Camera-type eye (tissue), 1 donor: ENCODE results near the gene MOCS3. TPM values are rescaled to one million over a fixed set of nuclear protein-coding genes. Genes with fewer than 3 reads are reported as not detected.

Source experiments
- total RNA-seq: library from RNA; depleted of rRNA; stranded (reverse); fragments of >200 nt; gene quantifications from one replicate; pipeline ENCODE4 v1.2.3, GENCODE V29; 2014

The MOCS3 gene, protein sequence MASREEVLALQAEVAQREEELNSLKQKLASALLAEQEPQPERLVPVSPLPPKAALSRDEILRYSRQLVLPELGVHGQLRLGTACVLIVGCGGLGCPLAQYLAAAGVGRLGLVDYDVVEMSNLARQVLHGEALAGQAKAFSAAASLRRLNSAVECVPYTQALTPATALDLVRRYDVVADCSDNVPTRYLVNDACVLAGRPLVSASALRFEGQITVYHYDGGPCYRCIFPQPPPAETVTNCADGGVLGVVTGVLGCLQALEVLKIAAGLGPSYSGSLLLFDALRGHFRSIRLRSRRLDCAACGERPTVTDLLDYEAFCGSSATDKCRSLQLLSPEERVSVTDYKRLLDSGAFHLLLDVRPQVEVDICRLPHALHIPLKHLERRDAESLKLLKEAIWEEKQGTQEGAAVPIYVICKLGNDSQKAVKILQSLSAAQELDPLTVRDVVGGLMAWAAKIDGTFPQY
- 7.2 TPM for total RNA-seq

DNA sequence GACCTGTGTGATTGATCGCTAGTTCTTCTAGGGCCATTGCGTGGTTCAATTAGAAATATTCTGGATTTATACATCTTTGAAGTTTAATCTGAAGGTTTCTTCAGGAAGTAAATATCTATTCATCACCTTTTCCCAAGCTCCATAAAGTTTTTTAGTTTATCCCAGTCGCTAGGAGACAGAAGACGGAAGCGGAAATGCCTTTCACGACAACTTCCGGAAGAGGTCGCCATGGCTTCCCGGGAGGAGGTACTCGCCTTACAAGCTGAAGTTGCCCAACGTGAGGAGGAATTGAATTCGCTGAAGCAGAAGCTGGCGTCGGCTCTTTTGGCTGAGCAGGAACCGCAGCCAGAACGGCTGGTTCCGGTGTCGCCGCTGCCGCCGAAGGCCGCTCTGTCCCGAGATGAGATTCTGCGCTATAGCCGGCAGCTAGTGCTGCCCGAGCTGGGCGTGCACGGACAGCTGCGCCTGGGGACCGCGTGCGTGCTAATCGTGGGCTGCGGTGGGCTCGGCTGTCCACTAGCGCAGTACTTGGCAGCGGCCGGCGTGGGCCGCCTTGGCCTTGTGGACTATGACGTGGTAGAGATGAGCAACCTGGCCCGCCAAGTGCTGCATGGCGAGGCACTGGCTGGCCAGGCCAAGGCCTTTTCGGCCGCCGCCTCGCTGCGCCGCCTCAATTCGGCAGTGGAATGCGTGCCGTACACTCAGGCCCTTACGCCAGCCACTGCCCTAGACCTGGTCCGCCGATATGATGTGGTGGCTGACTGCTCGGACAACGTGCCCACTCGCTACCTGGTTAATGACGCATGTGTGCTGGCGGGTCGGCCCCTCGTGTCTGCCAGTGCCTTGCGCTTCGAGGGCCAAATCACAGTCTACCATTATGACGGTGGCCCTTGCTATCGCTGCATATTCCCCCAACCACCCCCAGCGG is at the start of gene MOCS3:
Gene MOCS3, plus strand, starts transcription at position 204 of the 928 bp plus-strand sequence. Its CDS starts 25 bp downstream, at position 229.

DNA sequence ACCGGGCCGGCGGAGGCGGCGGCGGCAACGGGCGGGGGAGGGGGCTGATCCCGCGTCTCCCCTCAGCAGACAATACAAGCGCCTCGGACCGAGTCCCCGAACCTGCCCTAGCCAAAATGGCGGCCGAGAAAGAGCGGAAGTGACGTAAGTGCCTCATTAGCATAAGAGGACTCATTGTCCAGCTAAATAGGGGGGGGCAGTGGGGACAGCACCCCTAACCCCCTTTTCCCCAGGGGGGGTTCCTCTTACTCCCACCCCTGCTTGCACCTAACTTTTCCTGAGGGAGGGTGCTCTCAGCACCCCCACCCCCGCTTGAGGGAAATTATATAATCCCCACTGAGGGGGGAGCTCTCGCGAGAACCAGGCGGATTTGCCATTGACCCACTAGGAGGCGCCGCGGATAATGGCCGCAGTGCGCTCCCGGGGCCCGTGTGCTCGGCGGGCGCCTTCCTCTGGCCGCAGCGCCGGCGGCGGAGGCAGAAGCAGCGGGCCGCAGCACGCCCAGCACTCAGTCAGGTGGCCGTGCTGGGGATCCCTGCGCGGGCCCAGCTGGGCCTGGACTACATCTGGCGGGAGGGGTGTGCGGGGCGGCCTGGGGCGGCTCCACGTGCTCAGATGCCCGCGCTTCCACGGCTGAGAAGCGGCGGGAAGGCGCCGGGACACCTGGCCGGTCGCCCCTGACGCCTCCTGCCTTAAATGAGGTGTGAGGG is 27.2 kb upstream of the MOCS3 start, which contains the start of gene ADNP:
Gene ADNP, minus strand, starts transcription at position 132 of the 710 bp plus-strand sequence. CDS start 27,441 bp downstream, outside the sequence.

DNA sequence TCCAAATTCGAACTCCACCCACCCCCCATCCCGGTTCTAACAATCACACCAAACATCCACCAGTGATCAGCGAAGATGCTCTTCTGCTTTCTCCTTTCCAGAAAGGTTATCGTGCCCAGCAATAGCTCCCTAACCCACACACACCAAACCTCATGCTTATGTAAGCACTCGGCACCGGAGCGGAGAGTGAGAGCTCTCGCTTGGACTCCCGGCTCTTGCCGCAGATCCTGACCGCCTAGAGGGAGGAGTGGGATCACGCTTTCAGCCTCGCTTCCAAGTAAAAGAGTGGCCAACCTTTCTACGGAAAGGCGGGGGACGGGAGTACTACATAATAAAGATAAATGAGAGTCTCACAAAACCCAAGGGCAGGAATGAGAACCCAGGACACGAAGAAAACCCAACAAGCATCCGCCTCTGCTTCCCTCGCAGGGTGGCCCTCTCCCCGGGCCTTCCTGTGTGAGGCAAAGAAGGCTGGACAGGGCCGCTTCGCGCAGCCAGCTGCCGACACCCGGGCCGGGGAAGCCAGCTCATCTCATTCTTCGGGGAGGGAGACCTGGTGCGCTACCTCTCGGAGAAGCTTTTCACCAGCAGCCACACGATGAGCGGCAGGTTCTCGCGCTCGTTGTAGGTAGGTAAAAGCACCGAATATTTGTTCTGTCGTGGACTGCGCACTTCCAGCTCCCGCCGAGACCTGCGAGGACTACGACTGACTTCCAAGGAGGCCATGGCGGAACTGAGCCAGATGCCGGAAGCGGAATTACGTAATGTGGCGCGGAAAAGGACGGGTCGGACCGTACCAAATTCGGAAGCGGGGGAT is 612 bp upstream of the MOCS3 start, which contains the start of gene DPM1:
Gene DPM1, minus strand, starts transcription at position 735 of the 817 bp plus-strand sequence. Its CDS starts 9 bp downstream, at position 726.

Other genes starting within 250 kb of the MOCS3 start
- 31.1 TPM for gene PARD6B, start 227.2 kb upstream of the MOCS3 start, total RNA-seq
- gene BCAS4, start 163.8 kb upstream of the MOCS3 start, total RNA-seq = 5.9 TPM
- gene ADNP, start 27.4 kb upstream of the MOCS3 start, total RNA-seq = 115 TPM
- 62.2 TPM for gene DPM1, start 286 bp upstream of the MOCS3 start, total RNA-seq
- 3.4 TPM for gene KCNG1, start 64.3 kb downstream of the MOCS3 start, total RNA-seq